RCC 7860 (cell line): Measurements from ENCODE around the gene TMX1.
A peak's percentile ranks its signal among the peaks of the same experiment; 100 is the strongest.
"Not testable (repeated sequence)": the region's sequence is repeated elsewhere in the genome, so short reads cannot be mapped to it uniquely, and the experiment has no call there.

ENCODE experiments used
- DNase-seq: peaks from one replicate; pipeline ENCODE4 v3.0.0-alpha.2; 2015; ENCODE audit warnings: low spot score
- FAIRE-seq: peaks from 2 replicates; lab custom pipeline; 2012; peaks lifted over from hg19 to GRCh38; lab: Jason Lieb, UNC

Gene TMX1

GRCh38 chr14:51239813-51240803 is at the start of gene TMX1:
TSS of gene TMX1 (plus strand) at chr14:51240247. CDS start at chr14:51240293, 46 bp downstream.
- FAIRE-seq (peak; percentile 86), DNase-seq (peak; percentile 94)

GRCh38 chr14:51201890-51202289 is 38.2 kb upstream of the TMX1 start:
- DNase-seq (no peak), FAIRE-seq (no peak)

GRCh38 chr14:51202914-51203665 is 37.0 kb upstream of the TMX1 start:
- DNase-seq (no peak), FAIRE-seq (no peak)

DNA sequence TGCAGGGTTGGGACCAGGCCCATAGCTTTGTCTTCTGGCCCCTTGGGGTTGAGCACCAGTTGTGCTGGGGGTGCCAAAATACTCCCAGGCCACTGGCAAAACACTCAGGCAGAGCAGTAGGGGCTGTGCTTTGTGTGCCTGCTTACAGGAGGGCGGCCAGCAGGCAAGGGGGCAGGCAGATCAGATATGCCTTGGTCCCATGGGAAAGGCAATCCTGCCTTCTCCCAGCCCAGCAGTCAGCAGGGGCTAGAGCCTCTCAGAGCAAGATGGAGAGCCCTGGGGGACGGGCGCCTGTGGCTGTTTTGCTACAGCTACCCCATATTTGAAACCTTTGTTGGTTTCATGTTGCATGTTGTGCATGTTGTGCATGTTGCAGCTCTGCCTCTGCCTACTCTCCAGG is 36.2 kb upstream of the TMX1 start:
- FAIRE-seq (no peak), DNase-seq (no peak)

GRCh38 chr14:51205486-51205885 is 34.6 kb upstream of the TMX1 start:
- no peak for FAIRE-seq
- DNase-seq = no peak

GRCh38 chr14:51206462-51206861 is 33.6 kb upstream of the TMX1 start:
- FAIRE-seq (no peak), DNase-seq (no peak)

DNA sequence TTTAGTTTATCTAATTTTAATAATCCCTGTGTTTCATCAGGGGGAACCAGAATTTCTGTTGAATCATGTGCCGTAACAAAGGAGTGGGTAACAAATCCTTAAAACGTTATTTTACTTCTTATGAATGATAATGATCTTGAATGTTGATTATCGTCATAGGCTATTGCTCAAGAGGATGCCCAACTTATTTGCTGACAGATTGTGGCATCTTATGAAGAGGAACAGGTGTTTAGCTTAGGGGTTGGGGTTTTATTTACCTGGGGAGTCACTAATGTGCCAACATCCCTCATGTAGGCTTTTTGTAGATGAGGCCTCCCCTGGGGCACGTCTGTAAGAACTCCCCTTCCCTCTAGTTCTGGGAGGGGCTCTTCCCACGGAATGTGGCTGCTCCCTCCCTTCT is 32.4 kb upstream of the TMX1 start:
- no peak for FAIRE-seq

GRCh38 chr14:51208982-51209381 is 31.1 kb upstream of the TMX1 start:
- DNase-seq (no peak), FAIRE-seq (no peak)

More for the DNA sequence above, 32.4 kb upstream of the TMX1 start:
- DNase-seq = no peak

DNA sequence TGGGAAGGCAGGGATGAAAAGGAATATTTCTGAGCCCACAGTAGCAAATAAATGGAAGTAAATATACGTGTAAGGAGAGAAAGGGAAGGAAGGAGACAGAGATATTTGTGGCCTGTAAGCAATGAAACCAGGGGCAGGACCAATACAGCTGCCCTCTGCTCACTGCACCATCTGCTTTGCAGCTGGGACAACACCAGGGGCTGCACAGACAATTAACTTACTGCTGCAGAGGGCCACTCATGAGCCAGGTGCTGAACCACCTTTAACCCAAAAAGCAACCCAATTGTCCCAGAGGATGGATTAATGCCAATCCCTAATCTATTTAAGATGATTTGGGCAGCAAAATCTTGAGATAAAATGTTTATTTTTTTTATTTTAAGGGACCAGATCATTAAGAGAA is 30.6 kb upstream of the TMX1 start:
- no peak for FAIRE-seq

GRCh38 chr14:51210594-51210993 is 29.5 kb upstream of the TMX1 start:
- FAIRE-seq = no peak
- DNase-seq = no peak

More for the DNA sequence above, 30.6 kb upstream of the TMX1 start:
- DNase-seq = no peak

DNA sequence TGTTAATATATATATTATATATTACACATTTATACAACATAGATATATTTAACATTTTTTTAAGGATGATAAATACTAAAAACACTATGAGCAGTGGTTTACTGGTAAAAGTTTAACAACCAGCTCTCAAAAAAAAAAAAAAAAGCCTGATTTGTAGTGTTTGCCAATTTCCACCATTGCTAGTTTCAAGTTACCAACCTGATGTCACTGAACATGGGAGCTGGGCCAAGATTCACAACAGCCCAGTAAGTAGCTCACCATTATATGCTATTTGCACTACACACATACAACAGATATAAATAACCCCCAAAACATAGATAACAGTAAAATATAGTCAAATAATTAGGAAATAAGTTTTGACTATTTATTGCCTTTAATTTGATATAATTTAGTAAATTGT is 28.9 kb upstream of the TMX1 start:
- FAIRE-seq (no peak), DNase-seq (no peak)

DNA sequence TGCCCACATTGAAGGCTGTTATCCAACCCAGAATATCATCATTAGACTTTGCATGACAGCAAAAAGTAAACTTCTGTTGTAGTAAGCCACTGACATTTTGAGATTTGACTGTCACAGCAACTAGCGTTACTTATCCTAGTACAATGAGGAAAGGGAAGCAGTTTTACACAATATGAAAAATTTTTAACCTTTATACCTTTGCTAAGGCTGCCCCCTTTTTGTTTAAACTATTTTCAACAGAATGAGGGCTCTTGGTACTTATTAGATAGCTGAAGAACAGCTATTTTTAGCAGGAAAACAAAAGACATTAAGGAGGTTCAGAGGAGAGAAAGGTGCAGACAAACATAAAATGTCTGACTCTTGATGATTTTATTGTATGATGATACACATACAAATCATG is 23.4 kb upstream of the TMX1 start:
- no peak for FAIRE-seq
- DNase-seq = no peak

- DNase-seq (peak; percentile 6), FAIRE-seq (peak; percentile 68)
Observed at GRCh38 chr14:51219473-51220448, 20.3 kb upstream of the TMX1 start.

DNA sequence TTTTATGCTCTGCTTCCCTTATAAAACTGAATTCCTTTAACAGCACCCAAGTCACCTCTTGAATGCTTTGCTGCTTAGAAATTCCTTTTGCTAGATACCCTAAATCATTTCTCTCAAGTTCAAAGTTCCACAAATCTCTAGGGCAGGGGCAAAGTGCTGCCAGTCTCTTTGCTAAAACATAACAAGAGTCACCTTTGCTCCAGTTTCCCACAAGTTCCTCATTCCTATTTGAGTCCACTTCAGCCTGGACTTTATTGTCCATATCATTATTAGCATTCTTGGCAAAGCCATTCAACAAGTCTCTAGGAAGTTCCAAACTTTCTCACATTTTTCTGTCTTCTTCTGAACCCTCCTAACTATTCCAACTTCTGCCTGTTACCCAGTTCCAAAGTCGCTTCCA is 16.6 kb upstream of the TMX1 start:
- not testable (repeated sequence) for DNase-seq, FAIRE-seq

DNA sequence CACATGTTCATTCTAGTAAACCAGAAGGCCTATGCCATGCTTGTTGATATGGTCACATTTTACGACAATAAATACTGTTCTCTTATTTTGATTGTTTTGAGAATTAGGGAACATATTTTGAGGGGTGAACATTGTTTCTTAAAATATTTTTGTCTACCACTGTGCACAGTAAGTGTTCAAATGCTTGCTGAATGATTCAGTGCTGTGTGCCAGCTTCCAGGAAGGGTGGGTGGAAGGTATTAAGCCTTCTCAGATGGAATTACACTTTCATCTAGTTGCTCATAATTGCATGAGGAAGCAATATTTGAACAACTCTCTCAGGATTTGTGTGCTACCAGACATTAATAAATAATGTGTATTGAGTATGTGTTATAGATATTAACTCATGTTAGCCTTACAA is 15.5 kb upstream of the TMX1 start:
- FAIRE-seq = no peak
- no peak for DNase-seq

DNA sequence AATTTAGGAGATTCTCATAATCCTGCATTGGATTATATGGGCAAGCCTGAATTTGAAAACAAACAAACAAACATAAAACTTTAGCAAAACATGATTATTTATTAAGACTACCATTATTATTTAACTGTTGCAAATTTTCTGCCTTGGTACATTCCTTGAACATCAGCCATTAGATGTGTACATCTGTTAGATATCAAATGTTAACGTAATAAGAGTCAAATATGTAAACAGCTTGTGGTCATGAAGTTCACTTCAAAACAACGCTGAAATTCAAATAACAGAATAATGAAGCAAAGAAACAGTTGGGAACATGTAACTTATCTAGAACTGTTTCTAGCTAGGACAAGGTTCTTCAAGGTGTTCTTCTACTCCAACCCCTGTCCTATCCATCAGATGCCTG is 14.3 kb upstream of the TMX1 start:
- FAIRE-seq (no peak), DNase-seq (no peak)

GRCh38 chr14:51228391-51228790 is 11.7 kb upstream of the TMX1 start:
- FAIRE-seq (no peak), DNase-seq (no peak)

- FAIRE-seq = no peak
- no peak for DNase-seq
Observed at GRCh38 chr14:51228890-51229289, 11.2 kb upstream of the TMX1 start.

DNA sequence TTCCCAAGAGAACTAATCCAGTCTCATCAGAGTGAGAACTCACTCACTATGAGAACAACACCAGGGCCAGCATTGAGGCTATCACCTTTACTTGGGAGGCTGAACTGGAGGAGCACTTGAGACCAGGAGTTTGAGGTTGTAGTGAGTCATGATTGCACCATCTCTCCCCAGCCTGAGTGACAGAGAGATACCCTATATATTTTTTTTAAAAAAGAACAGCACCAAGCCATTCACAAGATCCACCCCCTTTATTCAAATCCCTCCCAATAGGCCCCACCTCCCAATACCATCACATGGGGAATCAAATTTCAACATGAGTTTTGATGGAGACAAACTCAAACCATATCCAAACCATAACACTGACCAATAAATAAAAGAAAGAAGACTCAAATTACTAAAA is 3.7 kb upstream of the TMX1 start:
- FAIRE-seq (no peak), DNase-seq (no peak)

GRCh38 chr14:51240804-51241380 is 845 bp downstream of the TMX1 start:
- FAIRE-seq = no peak

More at GRCh38 chr14:51240804-51241380, 845 bp downstream of the TMX1 start:
- DNase-seq = no peak
